AG04449 (cell line): Measurements from ENCODE around the gene GPR137B.
"Not testable (repeated sequence)": the region's sequence is repeated elsewhere in the genome, so short reads cannot be mapped to it uniquely, and the experiment has no call there.

ENCODE experiments used
- CTCF ChIA-PET: fragments of 350-600 bp; formaldehyde crosslinking; extraction: SDS; loops from one replicate; lab custom pipeline; 2021; ENCODE audit warnings: antibody characterized with exemption; lab: Yijun Ruan, JAX
- POLR2A ChIA-PET: fragments of 400-600, 350-600 bp; formaldehyde crosslinking; extraction: SDS; loops from one replicate; lab custom pipeline; 2020; ENCODE audit warnings: antibody characterized with exemption, inconsistent platforms; lab: Yijun Ruan, JAX
- DNase-seq: peaks from one replicate; pipeline ENCODE4 v3.0.0-alpha.2; 2010; ENCODE audit warnings: low read depth, low spot score
- H3K4me3 ChIP-seq: 2 replicates; pipeline ENCODE4 v1.5.1; 2011; ENCODE audit warnings: low read depth, mild to moderate bottlenecking, control low read depth, low read length
- TF ChIP-seq, protein P1 (sequence below): IDR thresholded peaks from one replicate; pipeline ENCODE4 v1.5.1; 2011; ENCODE audit warnings: mild to moderate bottlenecking, moderate library complexity, low read length, control low read depth, inconsistent platforms; ENCODE audit not compliant: insufficient read depth; ENCODE audit errors: missing control alignments

GPR137B gene

DNA sequence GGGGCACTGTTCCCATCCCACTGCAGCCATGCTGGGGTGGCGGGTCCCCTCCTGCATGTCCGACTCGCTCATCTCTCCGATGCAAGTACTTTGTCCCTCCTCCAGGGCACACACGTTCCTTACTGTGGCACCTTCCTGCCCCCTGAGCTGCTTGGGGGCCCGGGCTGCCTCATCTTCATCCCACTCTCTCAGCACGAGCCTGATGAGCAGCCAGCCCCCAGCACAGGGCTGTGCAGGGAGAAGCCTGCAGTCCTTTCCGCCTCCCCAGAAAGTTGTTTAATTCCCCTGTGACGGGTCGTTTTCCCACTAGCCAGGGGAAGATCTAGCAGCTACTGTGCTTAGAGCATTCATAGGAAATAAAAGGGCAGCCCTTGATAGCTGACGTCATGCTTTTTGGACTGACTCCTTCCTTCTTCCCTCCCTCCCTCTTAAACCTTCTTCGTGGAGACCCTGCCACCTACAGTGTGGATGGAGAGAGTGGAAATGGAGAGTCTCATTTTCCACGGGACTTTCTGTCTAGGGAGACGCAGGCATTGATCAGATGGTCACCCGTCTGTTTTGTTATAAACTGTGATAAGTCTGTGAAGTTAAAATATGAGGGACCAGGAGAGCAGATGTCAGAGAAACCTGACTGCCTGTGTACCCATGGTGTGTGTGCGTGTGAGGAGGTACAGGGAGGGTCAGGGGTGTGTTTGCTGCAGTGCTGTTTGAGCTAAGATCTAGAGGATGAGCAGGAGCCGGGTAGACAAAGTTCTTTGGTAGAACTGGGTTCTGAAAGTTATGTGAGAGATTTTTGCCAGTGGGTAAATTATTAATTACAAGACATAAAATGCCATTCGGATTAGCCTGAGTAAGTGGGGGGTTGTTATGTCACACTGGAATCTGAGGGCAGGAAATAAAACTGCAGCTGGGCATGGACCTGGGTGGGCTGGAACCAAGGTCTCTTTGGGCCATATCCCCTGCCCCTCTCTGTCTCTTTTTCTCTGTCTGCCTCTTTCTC, 34.3 kb downstream of the GPR137B start:
- TF ChIP-seq, protein P1, sequence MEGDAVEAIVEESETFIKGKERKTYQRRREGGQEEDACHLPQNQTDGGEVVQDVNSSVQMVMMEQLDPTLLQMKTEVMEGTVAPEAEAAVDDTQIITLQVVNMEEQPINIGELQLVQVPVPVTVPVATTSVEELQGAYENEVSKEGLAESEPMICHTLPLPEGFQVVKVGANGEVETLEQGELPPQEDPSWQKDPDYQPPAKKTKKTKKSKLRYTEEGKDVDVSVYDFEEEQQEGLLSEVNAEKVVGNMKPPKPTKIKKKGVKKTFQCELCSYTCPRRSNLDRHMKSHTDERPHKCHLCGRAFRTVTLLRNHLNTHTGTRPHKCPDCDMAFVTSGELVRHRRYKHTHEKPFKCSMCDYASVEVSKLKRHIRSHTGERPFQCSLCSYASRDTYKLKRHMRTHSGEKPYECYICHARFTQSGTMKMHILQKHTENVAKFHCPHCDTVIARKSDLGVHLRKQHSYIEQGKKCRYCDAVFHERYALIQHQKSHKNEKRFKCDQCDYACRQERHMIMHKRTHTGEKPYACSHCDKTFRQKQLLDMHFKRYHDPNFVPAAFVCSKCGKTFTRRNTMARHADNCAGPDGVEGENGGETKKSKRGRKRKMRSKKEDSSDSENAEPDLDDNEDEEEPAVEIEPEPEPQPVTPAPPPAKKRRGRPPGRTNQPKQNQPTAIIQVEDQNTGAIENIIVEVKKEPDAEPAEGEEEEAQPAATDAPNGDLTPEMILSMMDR: no peak

DNA sequence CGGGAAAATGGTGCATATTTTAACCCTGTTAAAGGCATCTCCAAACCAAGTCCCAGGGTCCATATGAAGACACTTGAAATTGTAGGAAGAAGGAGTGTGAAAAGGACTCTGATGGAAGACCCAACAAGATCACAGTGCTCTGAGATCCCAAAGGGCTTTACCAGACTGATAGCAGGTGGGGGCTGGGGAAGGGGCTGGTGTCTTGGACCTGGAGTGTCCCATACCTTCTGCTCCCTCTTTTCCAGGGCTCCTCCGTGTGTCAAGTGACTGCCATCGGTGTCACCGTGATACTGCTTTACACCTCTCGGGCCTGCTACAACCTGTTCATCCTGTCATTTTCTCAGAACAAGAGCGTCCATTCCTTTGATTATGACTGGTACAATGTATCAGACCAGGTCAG, 37.3 kb downstream of the GPR137B start:
- TF ChIP-seq, protein P1: no peak
- no peak overlapping the region for H3K4me3 ChIP-seq
- DNase-seq: no peak
- ChIA-PET POLR2A (no interaction called here), CTCF (no interaction called here)

More for the DNA sequence above, 34.3 kb downstream of the GPR137B start:
- no peak for DNase-seq
- no peak overlapping the region for H3K4me3 ChIP-seq
- POLR2A ChIA-PET: interaction anchor here (0.6 kb wide), 1 partner anchor 9 kb away, joined by 4 read pairs; no protein-coding TSS in a partner anchor
- CTCF ChIA-PET: no interaction called here

DNA sequence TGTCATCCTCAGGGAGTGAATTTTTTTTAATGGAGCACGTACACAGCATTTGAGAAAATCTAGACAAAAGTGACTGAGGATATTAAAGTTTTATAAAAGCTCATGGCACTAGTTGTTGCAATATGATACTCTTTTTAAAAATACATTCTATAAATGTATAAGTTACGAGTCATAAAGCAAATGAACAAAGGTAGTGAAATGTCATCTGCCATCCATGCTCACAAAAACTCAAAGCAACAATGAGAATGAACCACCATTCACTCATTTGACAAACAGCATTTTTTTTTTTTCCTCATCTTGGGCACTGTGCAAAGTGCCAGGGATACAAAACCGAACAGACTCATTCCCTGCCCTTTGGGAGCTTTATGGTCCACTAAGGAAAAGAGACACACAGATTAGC, 38.7 kb downstream of the GPR137B start:
- POLR2A ChIA-PET: no interaction called here
- CTCF ChIA-PET: no interaction called here
- H3K4me3 ChIP-seq: no peak overlapping the region
- DNase-seq: no peak
- TF ChIP-seq, protein P1: no peak

DNA sequence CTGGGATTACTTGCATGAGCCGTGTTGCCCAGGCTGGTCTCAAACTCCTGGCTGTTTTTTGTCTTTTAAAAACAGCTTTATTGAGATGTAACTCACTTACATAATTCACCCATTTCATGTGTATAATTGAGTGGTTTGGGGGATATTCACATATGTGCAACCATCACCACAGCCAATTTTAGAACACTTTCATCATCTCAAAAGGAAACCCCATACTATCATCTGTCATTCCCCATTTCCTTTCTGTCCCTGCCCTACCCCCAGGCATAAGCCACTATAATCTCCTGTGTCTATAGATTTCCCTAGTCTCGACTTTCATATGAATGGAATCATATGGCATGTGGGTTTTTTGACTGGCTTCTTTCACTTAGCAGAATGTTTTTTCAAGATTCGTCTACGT, 43.3 kb downstream of the GPR137B start:
- TF ChIP-seq, protein P1: no peak
- no peak overlapping the region for H3K4me3 ChIP-seq
- ChIA-PET POLR2A (no interaction called here), CTCF (no interaction called here)
- no peak for DNase-seq

DNA sequence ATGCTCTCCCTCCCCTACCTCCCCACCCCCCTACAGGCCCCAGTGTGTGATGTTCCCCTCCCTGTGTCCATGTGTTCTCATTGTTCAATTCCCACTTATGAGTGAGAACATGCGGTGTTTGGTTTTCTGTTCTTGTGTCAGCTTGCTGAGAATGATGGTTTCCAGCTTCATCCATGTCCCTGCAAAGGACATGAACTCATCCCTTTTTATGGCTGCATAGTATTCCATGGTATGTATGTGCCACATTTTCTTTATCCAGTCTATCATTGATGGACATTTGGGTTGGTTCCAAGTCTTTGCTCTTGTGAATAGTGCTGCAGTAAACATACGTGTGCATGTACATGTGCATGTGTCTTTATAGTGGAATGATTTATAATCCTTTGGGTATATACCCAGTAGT, 44.1 kb downstream of the GPR137B start:
- CTCF ChIA-PET, H3K4me3 ChIP-seq, DNase-seq, POLR2A ChIA-PET: not testable (repeated sequence)

DNA sequence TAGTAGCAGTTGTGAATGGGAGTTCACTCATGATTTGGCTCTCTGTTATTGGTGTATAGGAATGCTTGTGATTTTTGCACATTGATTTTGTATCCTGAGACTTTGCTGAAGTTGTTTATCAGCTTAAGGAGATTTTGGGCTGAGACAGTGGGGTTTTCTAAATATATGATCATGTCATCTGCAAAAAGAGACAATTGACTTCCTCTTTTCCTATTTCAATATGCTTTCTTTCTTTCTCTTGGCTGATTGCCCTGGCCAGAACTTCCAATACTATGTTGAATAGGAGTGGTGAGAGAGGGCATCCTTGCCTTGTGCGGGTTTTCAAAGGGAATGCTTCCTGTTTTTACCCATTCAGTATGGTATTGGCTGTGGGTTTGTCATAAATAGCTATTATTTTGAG, 45.7 kb downstream of the GPR137B start:
- POLR2A ChIA-PET, CTCF ChIA-PET, H3K4me3 ChIP-seq, DNase-seq: not testable (repeated sequence)

DNA sequence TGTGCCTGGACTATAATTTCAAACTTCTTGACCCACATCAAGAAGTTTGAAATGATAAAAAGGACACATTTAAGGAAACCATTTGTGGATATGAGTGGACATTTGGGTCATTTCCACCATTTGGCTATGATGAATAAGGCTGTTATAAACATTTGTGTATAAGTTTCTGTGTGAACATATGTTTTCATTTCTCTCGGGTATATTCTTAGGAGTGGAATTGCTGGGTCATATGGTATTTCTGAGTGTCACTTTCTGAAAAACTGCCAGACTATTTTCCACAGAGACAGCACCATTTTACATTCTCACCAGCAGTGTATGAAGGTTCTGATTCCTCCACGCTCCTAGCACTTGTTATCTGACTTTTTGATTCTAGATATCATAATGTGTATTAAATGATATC, 50.8 kb downstream of the GPR137B start:
- no peak overlapping the region for H3K4me3 ChIP-seq
- no peak for DNase-seq
- ChIA-PET CTCF (no interaction called here), POLR2A (no interaction called here)
- TF ChIP-seq, protein P1: no peak
